Glomerular endothelial cell (primary cell): ENCODE results near the gene ESR1. TPM values are rescaled to one million over a fixed set of nuclear protein-coding genes. Genes with fewer than 3 reads are reported as not detected.
"Not testable (repeated sequence)": the region's sequence is repeated elsewhere in the genome, so short reads cannot be mapped to it uniquely, and the experiment has no call there.

Experiments used
- DNase-seq: peaks from one replicate; pipeline ENCODE4 v3.0.0-alpha.2; 2011; ENCODE audit warnings: low read depth, low spot score; ENCODE audit errors: extremely low read depth
- total RNA-seq: library from RNA; depleted of rRNA; stranded (reverse); fragments of >200 nt; gene quantifications from 2 replicates; pipeline ENCODE4 v1.2.3, GENCODE V29; 2015

The ESR1 gene
- total RNA-seq, 1 donor from 2014 or later, result not detected

GRCh38 chr6:152048921-152049320, 241.4 kb downstream of the ESR1 start:
- DNase-seq, result no peak

- no peak for DNase-seq
These were observed 242.0 kb downstream of the ESR1 start for GRCh38 chr6:152049502-152049901.

GRCh38 chr6:152050451-152051195, 243.1 kb downstream of the ESR1 start:
- DNase-seq, result no peak

- DNase-seq, result no peak
These were observed 244.6 kb downstream of the ESR1 start for GRCh38 chr6:152052061-152052460.

GRCh38 chr6:152053332-152053731, 245.8 kb downstream of the ESR1 start:
- no peak for DNase-seq

GRCh38 chr6:152054441-152054840, 247.0 kb downstream of the ESR1 start:
- no peak for DNase-seq

- no peak for DNase-seq
These were observed 248.0 kb downstream of the ESR1 start for GRCh38 chr6:152055517-152055916.

GRCh38 chr6:152057832-152058498, 250.5 kb downstream of the ESR1 start:
- DNase-seq, result no peak

- no peak for DNase-seq
These were observed 252.4 kb downstream of the ESR1 start for GRCh38 chr6:152059909-152060308.

GRCh38 chr6:152062476-152062875, 255.0 kb downstream of the ESR1 start:
- no peak for DNase-seq

GRCh38 chr6:152063170-152063921, 255.9 kb downstream of the ESR1 start:
- no peak for DNase-seq

GRCh38 chr6:152068622-152069261, 261.3 kb downstream of the ESR1 start:
- DNase-seq, result no peak

GRCh38 chr6:152070556-152070955, 263.1 kb downstream of the ESR1 start:
- DNase-seq, result no peak

GRCh38 chr6:152071318-152071717, 263.8 kb downstream of the ESR1 start:
- no peak for DNase-seq

GRCh38 chr6:152071843-152072242, 264.4 kb downstream of the ESR1 start:
- no peak for DNase-seq

GRCh38 chr6:152076242-152076641, 268.8 kb downstream of the ESR1 start:
- DNase-seq, result not testable (repeated sequence)

GRCh38 chr6:152078001-152078400, 270.5 kb downstream of the ESR1 start:
- DNase-seq, result no peak

GRCh38 chr6:152078804-152079203, 271.3 kb downstream of the ESR1 start:
- DNase-seq, result no peak

- DNase-seq, result no peak
These were observed 278.0 kb downstream of the ESR1 start for GRCh38 chr6:152085451-152085921.

GRCh38 chr6:152086223-152086873, 278.9 kb downstream of the ESR1 start:
- no peak for DNase-seq
